GM10266 (cell line): ENCODE results near the gene PRTN3.

Experiments
- DNase-seq: peaks from one replicate; pipeline ENCODE4 v3.0.0; 2012; ENCODE audit errors: extremely low spot score
- CTCF ChIP-seq: IDR thresholded peaks from 2 replicates; pipeline ENCODE4 v1.5.1; 2012; ENCODE audit warnings: mild to moderate bottlenecking, low read depth; ENCODE audit not compliant: control insufficient read depth, insufficient read depth; ENCODE audit errors: missing control alignments

Gene PRTN3

GRCh38 chr19:879711-880438, 39.1 kb downstream of the PRTN3 start:
- DNase-seq: no peak
- TF ChIP-seq CTCF: no peak

DNA sequence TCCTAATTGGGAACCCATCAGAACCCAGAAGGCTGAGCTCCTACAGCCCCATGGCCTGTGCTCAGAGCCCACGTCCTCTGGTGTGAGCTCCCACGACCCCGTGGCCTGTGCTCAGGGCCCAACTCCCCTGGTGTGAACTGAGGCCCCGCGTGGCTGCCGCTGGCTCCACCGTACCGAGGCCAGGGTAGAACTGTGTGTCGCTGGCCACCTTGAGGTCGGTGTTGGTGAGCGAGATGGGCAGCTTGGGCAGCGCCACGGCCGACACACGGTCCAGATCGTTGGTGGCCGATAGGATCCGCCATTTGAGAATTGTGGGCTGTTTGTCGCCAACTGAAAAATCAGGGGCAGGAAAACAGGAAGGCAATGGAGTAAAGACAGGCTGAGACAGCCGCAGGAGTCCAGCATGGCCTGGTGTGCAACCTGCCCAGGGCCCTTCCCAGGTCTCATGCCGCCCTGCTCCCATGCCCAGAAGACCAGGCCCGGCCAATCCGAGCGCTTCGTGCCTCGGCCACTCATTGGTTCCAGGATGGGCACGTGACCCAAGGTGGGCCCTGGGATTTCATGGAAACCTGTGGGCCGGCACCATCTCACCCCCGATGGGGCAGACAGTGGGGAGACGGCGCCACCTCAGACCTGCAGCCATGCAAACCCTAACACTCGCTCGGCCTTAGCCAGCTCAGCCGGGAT, 40.7 kb downstream of the PRTN3 start:
- no peak for TF ChIP-seq CTCF
- no peak for DNase-seq

- no peak for TF ChIP-seq CTCF
- no peak for DNase-seq
These were observed 42.2 kb downstream of the PRTN3 start for GRCh38 chr19:882871-883497.

DNA sequence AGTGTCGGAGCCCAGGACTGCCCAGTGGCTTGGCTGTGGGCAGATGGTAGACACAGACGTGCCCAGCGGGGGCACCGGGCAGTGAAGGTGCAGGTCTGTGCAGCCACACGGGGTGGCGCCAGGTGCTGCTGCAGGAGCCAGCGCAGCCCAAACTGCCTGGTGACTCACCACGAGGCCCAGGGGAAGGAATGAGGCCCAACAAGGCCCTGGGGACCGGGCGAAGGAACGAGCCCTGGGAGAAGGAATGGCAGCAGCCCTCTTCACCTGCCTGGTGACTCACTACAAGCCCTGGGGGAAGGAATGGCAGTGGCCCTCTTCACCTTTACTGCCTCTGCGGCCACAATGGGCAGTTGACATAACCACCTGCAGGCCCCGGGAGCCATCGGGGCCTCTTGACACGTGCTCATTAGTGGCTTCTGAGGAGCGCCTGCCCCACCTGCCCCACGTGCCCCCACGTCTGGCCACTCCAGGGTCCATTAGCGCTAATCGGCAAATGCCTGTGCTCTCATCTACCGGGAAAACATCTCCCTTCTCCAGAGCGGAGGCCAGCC, 42.9 kb downstream of the PRTN3 start:
- no peak for DNase-seq
- no peak for TF ChIP-seq CTCF

DNA sequence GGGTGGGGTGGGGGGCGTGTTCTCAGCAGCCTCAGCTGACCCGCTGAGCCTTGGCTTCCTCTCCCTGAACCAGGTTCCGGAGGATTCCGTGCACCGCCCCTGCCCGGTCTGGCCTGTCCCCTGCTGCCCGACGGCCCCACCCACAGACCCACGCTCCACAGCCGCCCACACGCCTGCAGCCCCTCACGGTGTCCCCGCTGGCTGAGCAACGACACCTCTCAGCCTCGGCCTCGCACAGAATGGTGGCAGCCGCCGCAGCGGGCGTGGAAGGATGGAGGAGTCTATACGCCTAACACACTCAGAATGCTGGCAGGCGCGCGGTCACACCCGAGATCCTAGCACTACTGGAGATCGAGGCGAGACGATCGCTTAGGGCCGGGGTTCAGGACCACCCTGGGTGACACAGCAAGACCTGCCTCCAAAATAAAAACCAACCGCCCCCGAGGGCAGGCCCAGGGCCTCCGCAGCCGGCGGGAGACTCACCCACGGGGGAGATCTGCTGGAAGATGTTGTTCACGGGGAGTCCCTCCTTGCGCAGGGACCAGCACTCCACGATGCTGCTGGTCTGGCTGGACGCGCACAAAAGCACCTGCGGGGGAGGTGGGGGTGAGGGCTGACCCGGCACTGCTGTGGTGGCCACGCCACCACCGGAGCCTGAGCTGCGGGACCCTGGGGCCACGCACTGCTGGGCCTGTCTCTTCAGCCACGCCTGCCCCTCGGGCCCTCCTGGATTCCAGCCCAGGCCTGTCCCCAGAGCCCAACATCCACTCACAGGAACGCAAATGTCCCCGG, 43.8 kb downstream of the PRTN3 start:
- DNase-seq: no peak
- no peak for TF ChIP-seq CTCF

DNA sequence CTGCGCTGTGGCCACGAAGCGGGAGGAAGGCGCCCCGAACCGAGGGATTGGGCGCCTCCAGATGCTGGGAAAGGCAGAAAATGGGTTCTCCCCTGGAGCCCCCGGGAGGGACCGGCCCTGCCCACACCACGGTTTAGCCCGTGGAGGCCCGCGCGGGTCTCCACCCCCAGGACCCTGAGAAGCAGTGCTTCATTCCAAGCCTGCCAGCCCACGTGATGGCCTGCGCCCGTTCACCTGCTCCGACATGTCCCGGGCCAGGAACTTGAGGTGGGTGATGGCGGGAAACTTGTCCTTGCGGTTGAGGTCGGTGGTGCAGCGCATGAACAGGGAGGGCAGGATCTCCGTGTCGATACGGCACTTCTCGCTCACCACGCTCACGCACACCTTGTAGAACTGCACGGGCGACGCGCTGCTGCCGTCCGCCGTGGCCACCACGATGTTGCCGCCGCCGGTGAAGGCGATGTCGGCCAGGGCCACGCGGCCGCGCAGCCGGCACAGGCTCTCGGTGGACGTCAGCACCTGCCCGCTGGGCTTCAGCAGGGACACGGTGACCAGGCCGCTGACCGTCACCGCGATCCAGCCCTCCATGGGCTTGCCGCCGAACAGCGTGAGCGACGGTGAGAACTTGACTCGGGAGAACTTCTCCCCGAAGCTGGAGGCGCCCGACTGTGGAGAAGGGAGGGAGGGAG, 44.9 kb downstream of the PRTN3 start:
- TF ChIP-seq CTCF: no peak
- no peak for DNase-seq
